HG03460 (cell line): ENCODE data around the gene TPRX1.
"Not testable (repeated sequence)": the region's sequence is repeated elsewhere in the genome, so short reads cannot be mapped to it uniquely, and the experiment has no call there.

Experiments used
- ATAC-seq: cut with Tn5 transposase; IDR thresholded peaks from one replicate; pipeline ENCODE4 v1.9.1; 2021; ENCODE audit not compliant: unreplicated experiment

TPRX1 gene

GRCh38 chr19:47803148-47803547 is 1.2 kb downstream of the TPRX1 start:
- ATAC-seq = not testable (repeated sequence)

GRCh38 chr19:47802521-47803043 is 1.8 kb downstream of the TPRX1 start:
- no peak for ATAC-seq

- no peak for ATAC-seq
Observed at GRCh38 chr19:47801270-47801669, 3.1 kb downstream of the TPRX1 start.

- ATAC-seq = no peak
Observed at GRCh38 chr19:47798904-47799266, 5.5 kb downstream of the TPRX1 start.

GRCh38 chr19:47797996-47798903 is 6.1 kb downstream of the TPRX1 start:
- ATAC-seq = no peak

GRCh38 chr19:47796785-47797184 is 7.6 kb downstream of the TPRX1 start:
- no peak for ATAC-seq

GRCh38 chr19:47794526-47794925 is 9.8 kb downstream of the TPRX1 start:
- no peak for ATAC-seq

GRCh38 chr19:47792616-47793015 is 11.7 kb downstream of the TPRX1 start:
- ATAC-seq = no peak

GRCh38 chr19:47790398-47790814 is 13.9 kb downstream of the TPRX1 start:
- ATAC-seq = no peak

GRCh38 chr19:47789811-47790210 is 14.5 kb downstream of the TPRX1 start:
- ATAC-seq = not testable (repeated sequence)

GRCh38 chr19:47787307-47787706 is 17.0 kb downstream of the TPRX1 start:
- not testable (repeated sequence) for ATAC-seq

GRCh38 chr19:47786566-47786965 is 17.8 kb downstream of the TPRX1 start:
- no peak for ATAC-seq

- no peak for ATAC-seq
Observed at GRCh38 chr19:47781590-47782262, 22.6 kb downstream of the TPRX1 start.

- ATAC-seq = no peak
Observed at GRCh38 chr19:47780215-47780551, 24.2 kb downstream of the TPRX1 start.

- ATAC-seq = no peak
Observed at GRCh38 chr19:47779524-47780214, 24.7 kb downstream of the TPRX1 start.

- ATAC-seq = no peak
Observed at GRCh38 chr19:47778954-47779351, 25.4 kb downstream of the TPRX1 start.

GRCh38 chr19:47778049-47778953 is 26.1 kb downstream of the TPRX1 start, which contains the start of gene SELENOW:
Gene SELENOW, plus strand, starts transcription at chr19:47778703. Its CDS starts 83 bp downstream, at chr19:47778786.
- peak; percentile 65 for ATAC-seq

- not testable (repeated sequence) for ATAC-seq
Observed at GRCh38 chr19:47777245-47778048, 26.9 kb downstream of the TPRX1 start.

- ATAC-seq = no peak
Observed at GRCh38 chr19:47776568-47776967, 27.8 kb downstream of the TPRX1 start.
